ENCODE data around the gene FGFR3.

FGFR3 gene

GRCh38 chr4:1770791-1771231 lies 22.3 kb upstream of the FGFR3 start:
- no peak for DNase-seq

GRCh38 chr4:1771555-1772305 lies 21.4 kb upstream of the FGFR3 start:
- no peak for DNase-seq

- DNase-seq, result no peak
Observed at GRCh38 chr4:1772853-1773538, 20.1 kb upstream of the FGFR3 start.

- DNase-seq, result no peak
Observed at GRCh38 chr4:1773754-1774153, 19.3 kb upstream of the FGFR3 start.

GRCh38 chr4:1775731-1776500 lies 17.2 kb upstream of the FGFR3 start:
- no peak for DNase-seq

GRCh38 chr4:1776521-1777161 lies 16.5 kb upstream of the FGFR3 start:
- no peak for DNase-seq

- DNase-seq, result no peak
Observed at GRCh38 chr4:1777822-1778641, 15.1 kb upstream of the FGFR3 start.

- no peak for DNase-seq
Observed at GRCh38 chr4:1778642-1779392, 14.3 kb upstream of the FGFR3 start.

GRCh38 chr4:1779588-1780382 lies 13.3 kb upstream of the FGFR3 start:
- no peak for DNase-seq

- no peak for DNase-seq
Observed at GRCh38 chr4:1780435-1780834, 12.7 kb upstream of the FGFR3 start.

GRCh38 chr4:1783015-1783414 lies 10.1 kb upstream of the FGFR3 start:
- no peak for DNase-seq

GRCh38 chr4:1783970-1784369 lies 9.1 kb upstream of the FGFR3 start:
- DNase-seq, result no peak

- no peak for DNase-seq
Observed at GRCh38 chr4:1784395-1784788, 8.7 kb upstream of the FGFR3 start.

- DNase-seq, result no peak
Observed at GRCh38 chr4:1784789-1785591, 8.1 kb upstream of the FGFR3 start.

GRCh38 chr4:1785592-1785991 lies 7.5 kb upstream of the FGFR3 start:
- no peak for DNase-seq

GRCh38 chr4:1786544-1787362 lies 6.3 kb upstream of the FGFR3 start:
- DNase-seq, result no peak

GRCh38 chr4:1787411-1788077 lies 5.5 kb upstream of the FGFR3 start:
- DNase-seq, result no peak

GRCh38 chr4:1788254-1788973 lies 4.7 kb upstream of the FGFR3 start:
- no peak for DNase-seq
